GM12891 (cell line): ENCODE measurements around the gene ISLR2.

Source experiments
- PAX5 ChIP-seq: IDR thresholded peaks from 2 replicates; pipeline ENCODE4 v1.6.1; 2011; ENCODE audit warnings: low read length, moderate library complexity, mild to moderate bottlenecking; ENCODE audit not compliant: insufficient read depth, severe bottlenecking
- POLR2A ChIP-seq: IDR thresholded peaks from 2 replicates; pipeline ENCODE4 v1.6.1; 2011; ENCODE audit warnings: low read depth, low read length, control low read depth
- POLR2AphosphoS5 ChIP-seq: IDR thresholded peaks from 2 replicates; pipeline ENCODE4 v1.6.1; 2011; ENCODE audit warnings: low read depth, low read length, control low read depth
- POU2F2 ChIP-seq: IDR thresholded peaks from 2 replicates; pipeline ENCODE4 v1.6.1; 2011; ENCODE audit warnings: low read depth, mild to moderate bottlenecking, control low read depth, low read length, moderate library complexity
- TAF1 ChIP-seq: IDR thresholded peaks from 2 replicates; pipeline ENCODE4 v1.6.1; 2011; ENCODE audit warnings: low read depth, low read length, control low read depth

- TF ChIP-seq TAF1 (no peak), POLR2AphosphoS5 (no peak), POLR2A (no peak), PAX5 (no peak), POU2F2 (no peak)
Measured at GRCh38 chr15:74108111-74108510, 22.3 kb upstream of the ISLR2 start.
